ENCODE data around the gene PKIG. TPM values are rescaled to one million over a fixed set of nuclear protein-coding genes. Genes with fewer than 3 reads are reported as not detected.

PKIG gene
- total and polyA plus RNA-seq, 2 experiments from 2014 or later, result 90.4 to 100 TPM

DNA sequence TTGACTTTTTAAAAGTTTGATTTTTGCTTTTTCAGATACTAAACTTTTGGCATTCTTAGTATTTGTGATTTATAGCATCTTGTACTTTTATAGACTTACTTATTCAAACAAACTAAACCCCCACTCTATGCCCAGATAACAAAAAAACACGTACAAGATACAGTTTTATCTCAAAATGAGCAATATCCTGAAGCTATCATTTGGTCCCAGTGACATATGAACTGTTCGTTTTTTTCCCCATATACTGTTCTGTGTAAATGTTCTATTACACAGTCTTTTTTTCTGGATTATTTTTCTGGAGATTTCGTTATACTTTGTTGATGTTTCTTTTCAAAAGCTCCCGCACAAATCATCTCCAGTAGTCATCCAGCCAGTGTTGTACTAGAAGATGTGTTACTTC lies 33.3 kb upstream of the PKIG start:
- Histone ChIP-seq H3K27ac (no peak overlapping the region), H3K4me3 (no peak overlapping the region)

GRCh38 chr20:44552050-44552449 lies 30.3 kb upstream of the PKIG start:
- Histone ChIP-seq H3K4me3 (no peak overlapping the region), H3K27me3 (no peaks in the 10 kb centered on the region), H3K9me3 (ENCODE audit: low read depth) (no peaks in the 10 kb centered on the region), H3K27ac (no peak overlapping the region), H3K4me1 (ENCODE audit: low read depth) (peaks cover 65% of the 10 kb centered on the region), H3K36me3 (no peaks in the 10 kb centered on the region)
- no peak for TF ChIP-seq CTCF (IDR thresholded peaks at IDR 0.05; ENCODE audit: low read depth, low read length)
- no peak for DNase-seq (ENCODE audit: low read depth in 1 of 2, low spot score in 1 of 2)

More for the DNA sequence above, 33.3 kb upstream of the PKIG start:
- Histone ChIP-seq H3K9me3 (ENCODE audit: low read depth) (no peaks in the 10 kb centered on the region), H3K4me1 (ENCODE audit: low read depth) (peaks cover 54% of the 10 kb centered on the region), H3K36me3 (no peaks in the 10 kb centered on the region), H3K27me3 (no peaks in the 10 kb centered on the region)
- TF ChIP-seq CTCF (IDR thresholded peaks at IDR 0.05; ENCODE audit: low read depth, low read length), result no peak
- peak in 1 of 2 donors; percentile 32 for DNase-seq (ENCODE audit: low read depth in 1 of 2, low spot score in 1 of 2)

DNA sequence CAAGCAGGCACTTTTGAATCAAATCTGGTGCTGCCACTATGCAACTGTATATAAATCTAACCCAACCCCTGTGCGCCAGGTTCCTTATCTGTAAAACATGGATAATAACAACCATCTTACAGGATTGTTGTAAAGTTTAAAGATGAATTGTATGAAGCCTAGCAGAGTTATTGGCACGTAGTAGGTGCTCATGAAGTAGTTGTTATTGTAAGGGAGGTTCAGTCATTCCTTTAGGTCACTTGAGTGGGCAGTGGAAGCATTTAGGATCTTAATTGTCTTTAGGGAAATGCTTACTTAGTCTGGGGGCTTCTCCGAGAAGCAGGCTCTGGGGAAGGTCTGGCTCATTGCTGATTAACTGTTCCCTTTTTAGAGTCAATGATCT lies 29.8 kb upstream of the PKIG start:
- Histone ChIP-seq H3K27me3 (no peaks in the 10 kb centered on the region), H3K36me3 (no peaks in the 10 kb centered on the region), H3K4me3 (no peak overlapping the region), H3K4me1 (ENCODE audit: low read depth) (peaks cover 65% of the 10 kb centered on the region), H3K27ac (no peak overlapping the region), H3K9me3 (ENCODE audit: low read depth) (no peaks in the 10 kb centered on the region)
- TF ChIP-seq CTCF (IDR thresholded peaks at IDR 0.05; ENCODE audit: low read depth, low read length), result no peak
- no peak for DNase-seq (ENCODE audit: low read depth in 1 of 2, low spot score in 1 of 2)

DNA sequence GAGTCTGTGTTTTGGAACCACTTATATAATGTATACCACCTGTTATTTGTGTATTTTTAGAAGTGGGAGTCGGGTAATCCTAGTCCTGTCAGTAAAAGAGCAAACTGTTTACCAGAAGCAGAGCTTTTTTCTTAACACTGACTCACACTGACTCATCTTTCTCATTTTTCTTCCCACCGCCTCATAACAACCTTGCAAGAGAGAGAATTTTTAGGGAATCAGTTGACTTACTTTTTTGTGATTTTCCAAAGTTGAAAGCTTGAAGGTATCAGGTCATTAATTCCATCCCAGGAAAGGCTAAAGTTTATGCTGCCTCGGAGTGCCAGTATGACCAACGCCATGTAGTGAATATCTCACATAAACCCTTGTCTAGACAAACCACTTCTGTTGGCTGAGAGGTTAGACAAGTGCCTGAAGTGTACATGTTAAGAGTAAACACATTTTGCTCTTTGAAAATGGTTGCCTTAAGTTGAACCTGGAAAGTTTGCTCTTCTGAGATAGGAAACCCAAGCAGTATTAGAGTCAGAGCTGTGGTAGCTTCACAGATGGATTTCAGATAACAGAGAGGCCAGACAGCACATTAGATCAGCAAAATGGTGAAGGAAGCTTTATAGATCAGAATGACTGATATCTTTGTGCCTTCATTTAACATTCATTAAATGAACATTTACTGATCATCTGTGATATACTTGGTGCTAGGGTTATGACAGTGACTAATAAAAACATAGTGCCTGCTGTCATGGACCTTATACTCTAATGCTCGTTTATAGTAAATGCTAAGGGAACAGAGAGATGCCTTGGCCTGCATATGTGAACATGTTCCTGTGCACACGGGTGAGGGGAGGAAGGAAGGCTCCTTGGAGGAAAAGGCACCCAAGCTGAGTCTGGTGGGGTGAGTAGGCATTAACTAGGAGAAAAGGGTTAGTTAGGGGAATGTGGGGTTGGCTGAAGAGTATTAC lies 29.1 kb upstream of the PKIG start:
- H3K4me1 ChIP-seq (ENCODE audit: low read depth), result peaks cover 62% of the 10 kb centered on the region
- peak; percentile 67 to 84 for DNase-seq (ENCODE audit: low read depth in 1 of 2, low spot score in 1 of 2)
- H3K27me3 ChIP-seq, result no peaks in the 10 kb centered on the region
- no peaks in the 10 kb centered on the region for H3K36me3 ChIP-seq
- no peak overlapping the region for H3K27ac ChIP-seq
- H3K9me3 ChIP-seq (ENCODE audit: low read depth), result no peaks in the 10 kb centered on the region
- no peak overlapping the region for H3K4me3 ChIP-seq
- no peak for TF ChIP-seq CTCF (IDR thresholded peaks at IDR 0.05; ENCODE audit: low read depth, low read length)

GRCh38 chr20:44559302-44559701 lies 23.1 kb upstream of the PKIG start:
- TF ChIP-seq CTCF (IDR thresholded peaks at IDR 0.05; ENCODE audit: low read depth, low read length), result no peak
- H3K27ac ChIP-seq, result no peak overlapping the region
- H3K4me1 ChIP-seq (ENCODE audit: low read depth), result peaks cover 26% of the 10 kb centered on the region
- no peaks in the 10 kb centered on the region for H3K9me3 ChIP-seq (ENCODE audit: low read depth)
- no peak overlapping the region for H3K4me3 ChIP-seq
- no peak for DNase-seq (ENCODE audit: low read depth in 1 of 2, low spot score in 1 of 2)
- no peaks in the 10 kb centered on the region for H3K27me3 ChIP-seq
- no peaks in the 10 kb centered on the region for H3K36me3 ChIP-seq
